T-cell (primary cell): Measurements from ENCODE around the gene MYO18B. TPM values are rescaled to one million over a fixed set of nuclear protein-coding genes. Genes with fewer than 3 reads are reported as not detected.

Source experiments
- ATAC-seq, 4 experiments: fragments of 200-7000 bp in 3 of 4; fragments of 150-1000 bp in 1 of 4; cut with Tn5 transposase; replicated peaks in 1 of 4; 1 replicate in 3 of 4; 2 replicates in 1 of 4; pipeline ENCODE4 v1.10.0; 2021; ENCODE audit warnings: moderate library complexity in 3 of 4, mild to moderate bottlenecking in 2 of 4, moderate number of reproducible peaks in 1 of 4
- CTCF ChIA-PET, 2 donors: fragments of 300-600 bp; sonication (Branson Sonifier 250); formaldehyde crosslinking; loops; one replicate each; lab custom pipeline; 2022; ENCODE audit warnings: antibody characterized with exemption in 2 of 2; lab: Charles Lee
- POLR2A ChIA-PET, 2 donors: fragments of 300-600 bp; sonication (Branson Sonifier 250); formaldehyde crosslinking; loops; one replicate each; lab custom pipeline; 2022; ENCODE audit warnings: antibody characterized with exemption in 2 of 2; lab: Charles Lee
- DNase-seq, 35 experiments: peaks; one replicate each; pipeline versions ENCODE4 v3.0.0 to v3.0.0-alpha.2; 2013 to 2023
- H3K27ac ChIP-seq: one replicate; pipeline ENCODE4 v1.5.1; 2013; ENCODE audit warnings: low read length
- H3K27me3 ChIP-seq, 2 experiments: replicated peaks in 1 of 2; 1 replicate in 1 of 2; 2 replicates in 1 of 2; pipeline versions ENCODE4 v1.6.1 to v1.7.0; 2013; ENCODE audit warnings: low read length in 1 of 2, mixed read lengths in 1 of 2; ENCODE audit not compliant: control insufficient read depth in 2 of 2, insufficient read depth in 2 of 2; ENCODE audit errors: extremely low read depth in 1 of 2
- H3K36me3 ChIP-seq, 2 donors: 1 replicate in 1 of 2; 2 replicates in 1 of 2; pipeline versions ENCODE4 v1.6.1 to v1.7.0; 2013; ENCODE audit warnings: low read length in 1 of 2; ENCODE audit not compliant: control insufficient read depth in 2 of 2, insufficient read depth in 1 of 2; ENCODE audit errors: extremely low read depth in 1 of 2
- H3K4me1 ChIP-seq, 2 experiments: 1 replicate in 1 of 2; 2 replicates in 1 of 2; pipeline versions ENCODE4 v1.6.1 to v1.7.0; 2013; ENCODE audit warnings: low read length in 2 of 2, mixed read lengths in 1 of 2; ENCODE audit not compliant: insufficient read depth in 2 of 2, control insufficient read depth in 1 of 2; ENCODE audit errors: extremely low read depth in 1 of 2
- H3K4me3 ChIP-seq, 2 donors: 1 replicate in 1 of 2; 2 replicates in 1 of 2; pipeline versions ENCODE4 v1.5.1 to v1.7.0; 2013; ENCODE audit warnings: mild to moderate bottlenecking in 2 of 2, low read length in 1 of 2, moderate library complexity in 1 of 2; ENCODE audit not compliant: control insufficient read depth in 1 of 2; ENCODE audit errors: extremely low read depth in 1 of 2
- H3K9me3 ChIP-seq: 2 replicates; pipeline ENCODE4 v1.7.0; 2013
- H3K27ac Mint-ChIP-seq, 2 donors: one replicate each; pipeline ENCODE4 v1.8.0; 2020 to 2021; ENCODE audit warnings: mild to moderate bottlenecking in 2 of 2, mixed read lengths in 2 of 2
- H3K27me3 Mint-ChIP-seq, 2 donors: one replicate each; pipeline ENCODE4 v1.8.0; 2021 to 2022; ENCODE audit warnings: mixed read lengths in 2 of 2
- H3K36me3 Mint-ChIP-seq: one replicate; pipeline ENCODE4 v1.8.0; 2021; ENCODE audit warnings: mixed read lengths
- H3K4me1 Mint-ChIP-seq, 3 donors: one replicate each; pipeline ENCODE4 v1.8.0; 2020 to 2022; ENCODE audit warnings: mixed read lengths in 3 of 3, mild to moderate bottlenecking in 1 of 3
- H3K4me3 Mint-ChIP-seq, 3 donors: one replicate each; pipeline ENCODE4 v1.8.0; 2020 to 2022; ENCODE audit warnings: mild to moderate bottlenecking in 3 of 3, mixed read lengths in 3 of 3, moderate library complexity in 3 of 3
- H3K9me3 Mint-ChIP-seq, 3 donors: one replicate each; pipeline ENCODE4 v1.8.0; 2020 to 2022; ENCODE audit warnings: mixed read lengths in 3 of 3
- WGBS: methylation state at CpG from one replicate; pipeline ENCODE4 v1.1.5; 2013; ENCODE audit warnings: missing lambda C conversion rate; ENCODE audit not compliant: insufficient coverage; 5-methylcytosine and 5-hydroxymethylcytosine counted together
- total RNA-seq, 35 experiments: library from RNA in 6 of 35; stranded (reverse) in 6 of 35; fragments of 120-200 nt in 1 of 35; gene quantifications; one replicate each; pipeline versions ENCODE4 v1.2.1 to v1.2.4 and lab custom pipeline; 2013 to 2026

Gene MYO18B
- total RNA-seq, 5 donors from 2014 or later (not counting 1 experiment from before 2014, with no cell fraction given) = 0.18 to 0.70 (median 0.26) TPM; not detected in 1

DNA sequence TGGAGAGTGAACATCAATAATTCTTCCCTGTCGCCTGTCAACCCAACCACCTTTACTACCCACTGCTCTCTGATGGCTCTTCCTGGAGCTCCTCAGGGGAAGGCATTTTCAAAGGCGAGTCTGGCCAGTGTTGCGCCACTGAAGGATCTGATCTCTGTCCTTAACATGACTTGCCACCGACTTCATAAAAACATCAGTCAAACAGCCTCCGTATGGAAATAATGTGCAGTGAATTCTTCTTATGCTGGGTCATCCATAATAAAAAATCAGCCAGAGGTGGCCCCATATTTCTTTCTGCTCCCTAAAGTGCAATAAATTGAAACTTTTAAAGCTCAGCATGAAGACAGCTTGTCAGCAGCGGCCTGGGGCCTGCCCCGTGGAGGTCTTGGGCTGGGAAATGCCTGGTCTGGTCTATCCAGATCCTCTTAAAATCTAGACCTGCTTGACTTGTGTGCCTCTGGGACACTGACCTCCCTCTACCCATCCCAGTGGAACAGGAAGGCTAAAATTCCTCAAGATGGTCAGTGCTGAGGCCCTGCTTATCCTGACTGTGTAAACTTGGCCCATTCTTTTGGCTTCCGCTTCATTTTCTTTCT, 199.5 kb downstream of the MYO18B start:
- CTCF ChIA-PET = no interaction called here
- H3K27me3 ChIP-seq = peaks cover 0 to 17% of the 10 kb centered on the region in 2 experiments
- ATAC-seq (no peak), DNase-seq (no peak)
- WGBS = 58% methylated on average over 4 of the region's 8 CpGs
- H3K4me3 ChIP-seq = no peak overlapping the region
- Mint-ChIP-seq H3K27me3 (peaks cover 15 to 30% of the 10 kb centered on the region in 2 donors), H3K4me1 (no peaks in the 10 kb centered on the region), H3K27ac (no peak overlapping the region), H3K9me3 (peaks cover 0 to 11% (median 3%) of the 10 kb centered on the region in 3 donors), H3K4me3 (no peak overlapping the region), H3K36me3 (no peaks in the 10 kb centered on the region)
- no peak overlapping the region for H3K27ac ChIP-seq
- no peaks in the 10 kb centered on the region for H3K9me3 ChIP-seq
- POLR2A ChIA-PET = no interaction called here
- H3K36me3 ChIP-seq = no peaks in the 10 kb centered on the region
- no peaks in the 10 kb centered on the region for H3K4me1 ChIP-seq

DNA sequence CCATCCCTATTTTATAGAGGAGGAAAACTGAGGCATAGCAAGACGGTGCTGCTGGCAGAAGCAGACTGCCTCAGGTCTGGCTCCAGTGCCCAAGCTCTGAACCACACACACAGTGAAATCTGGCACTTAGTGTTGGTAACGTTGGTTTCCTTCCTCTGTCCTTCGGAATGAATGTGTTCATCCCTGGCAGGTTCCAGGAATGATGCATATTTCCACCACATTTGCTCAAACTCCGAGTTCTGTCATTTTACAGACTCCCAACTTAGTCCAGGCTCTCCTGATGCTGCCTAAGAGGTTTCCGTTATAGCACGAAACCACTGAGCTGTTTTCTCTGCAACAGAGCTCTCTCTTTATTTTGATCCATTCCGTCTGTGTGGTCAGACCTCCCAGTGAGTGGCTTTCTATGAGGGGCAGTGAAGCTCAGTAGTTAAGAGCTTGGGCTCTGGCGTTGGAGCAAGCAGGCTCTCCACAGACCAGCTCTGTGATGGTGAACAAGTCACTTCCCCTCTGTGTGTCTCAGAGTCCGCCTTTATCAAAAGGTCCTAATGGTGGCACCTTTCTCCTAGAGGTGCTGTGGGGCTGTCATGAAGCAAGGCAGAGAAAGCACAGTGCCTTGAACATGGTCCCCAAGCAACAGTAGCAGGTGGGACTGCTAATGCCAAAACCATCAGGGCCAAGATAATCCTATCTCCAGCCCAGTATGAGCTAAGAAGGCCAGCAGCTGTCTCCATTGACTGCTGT, 200.3 kb downstream of the MYO18B start:
- peaks cover 15 to 30% of the 10 kb centered on the region in 2 donors for H3K27me3 Mint-ChIP-seq
- CTCF ChIA-PET = no interaction called here

DNA sequence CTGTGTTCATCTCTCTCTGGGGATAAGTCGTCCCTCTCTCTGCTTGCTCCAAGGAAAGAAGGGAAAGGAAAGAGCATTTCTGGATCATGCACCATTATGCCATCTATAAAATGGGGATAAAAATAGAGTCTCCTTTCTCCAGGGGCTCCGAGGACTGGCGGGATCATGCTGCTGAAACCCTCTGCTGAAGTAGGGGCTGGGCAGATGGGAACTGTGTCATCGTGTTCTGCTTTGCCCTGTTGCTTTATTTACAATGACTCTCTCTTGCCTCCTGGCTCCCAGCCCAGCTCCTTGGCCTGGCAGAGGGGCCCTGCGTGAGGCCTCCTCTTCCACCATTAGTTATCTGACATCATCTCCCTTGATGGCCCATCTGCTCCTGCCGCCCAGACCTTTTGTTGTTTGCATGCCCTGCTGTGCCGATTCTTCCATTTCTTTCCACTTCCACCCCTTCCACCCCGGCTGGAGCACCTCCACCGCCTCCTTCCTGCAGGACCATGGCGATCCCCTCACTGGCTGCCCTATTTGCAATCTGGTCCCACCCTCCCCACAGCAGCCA, 200.9 kb downstream of the MYO18B start:
- no peak overlapping the region for H3K4me3 Mint-ChIP-seq
- DNase-seq (no peak), ATAC-seq (no peak)
- no peaks in the 10 kb centered on the region for H3K9me3 ChIP-seq
- H3K4me1 Mint-ChIP-seq = no peaks in the 10 kb centered on the region
- H3K27me3 ChIP-seq = peaks cover 0 to 14% of the 10 kb centered on the region in 2 experiments
- H3K36me3 ChIP-seq = no peaks in the 10 kb centered on the region
- no peaks in the 10 kb centered on the region for H3K4me1 ChIP-seq
- H3K9me3 Mint-ChIP-seq = peaks cover 0 to 8% (median 3%) of the 10 kb centered on the region in 3 donors
- peaks cover 15 to 26% of the 10 kb centered on the region in 2 donors for H3K27me3 Mint-ChIP-seq
- POLR2A ChIA-PET = no interaction called here
- no peak overlapping the region for H3K27ac Mint-ChIP-seq
- no peak overlapping the region for H3K4me3 ChIP-seq
- no peaks in the 10 kb centered on the region for H3K36me3 Mint-ChIP-seq
- WGBS = 31% methylated on average over 8 of the region's 10 CpGs
- H3K27ac ChIP-seq = no peak overlapping the region
- CTCF ChIA-PET = no interaction called here

More for the DNA sequence above, 200.3 kb downstream of the MYO18B start:
- Mint-ChIP-seq H3K4me3 (no peak overlapping the region), H3K4me1 (no peaks in the 10 kb centered on the region), H3K9me3 (peaks cover 0 to 11% (median 3%) of the 10 kb centered on the region in 3 donors), H3K36me3 (no peaks in the 10 kb centered on the region), H3K27ac (no peak overlapping the region)
- H3K27me3 ChIP-seq = peaks cover 0 to 14% of the 10 kb centered on the region in 2 experiments
- ATAC-seq (no peak), DNase-seq (no peak)
- no peak overlapping the region for H3K27ac ChIP-seq
- POLR2A ChIA-PET = no interaction called here
- no peaks in the 10 kb centered on the region for H3K4me1 ChIP-seq
- WGBS = 63% methylated on average over 5 of the region's 9 CpGs
- no peaks in the 10 kb centered on the region for H3K9me3 ChIP-seq
- no peaks in the 10 kb centered on the region for H3K36me3 ChIP-seq
- H3K4me3 ChIP-seq = no peak overlapping the region

DNA sequence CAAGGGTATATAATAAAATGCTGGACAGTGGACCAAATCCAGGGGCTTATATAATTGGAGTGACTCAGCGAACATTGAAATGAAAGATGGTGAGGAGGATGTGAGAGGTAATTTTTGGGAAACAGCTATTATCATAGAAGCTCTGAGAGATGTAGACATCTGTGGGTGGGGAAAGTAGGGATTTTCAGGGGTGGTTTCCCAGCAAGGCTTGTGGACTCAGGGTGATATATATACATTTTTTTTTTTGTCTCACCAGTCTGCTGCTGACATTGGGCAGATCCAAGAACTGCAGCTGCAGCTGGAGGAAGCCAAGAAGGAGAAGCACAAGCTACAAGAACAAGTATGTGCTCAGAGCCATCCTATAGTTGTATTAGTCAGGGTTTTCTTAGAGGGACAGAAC, 208.1 kb downstream of the MYO18B start:
- ChIA-PET POLR2A (no interaction called here), CTCF (no interaction called here)
- no peak overlapping the region for H3K27ac ChIP-seq
- H3K36me3 ChIP-seq = no peaks in the 10 kb centered on the region
- ATAC-seq (no peak), DNase-seq (no peak)
- Mint-ChIP-seq H3K4me3 (no peak overlapping the region), H3K9me3 (no peaks in the 10 kb centered on the region), H3K36me3 (no peaks in the 10 kb centered on the region), H3K27ac (no peak overlapping the region), H3K4me1 (no peaks in the 10 kb centered on the region), H3K27me3 (peaks cover 2 to 16% of the 10 kb centered on the region in 2 donors)
- H3K9me3 ChIP-seq = no peaks in the 10 kb centered on the region
- no peak overlapping the region for H3K4me3 ChIP-seq
- H3K27me3 ChIP-seq = peaks cover 0 to 5% of the 10 kb centered on the region in 2 experiments
- H3K4me1 ChIP-seq = no peaks in the 10 kb centered on the region
- 60% methylated on average over 1 of the region's 1 CpG for WGBS

DNA sequence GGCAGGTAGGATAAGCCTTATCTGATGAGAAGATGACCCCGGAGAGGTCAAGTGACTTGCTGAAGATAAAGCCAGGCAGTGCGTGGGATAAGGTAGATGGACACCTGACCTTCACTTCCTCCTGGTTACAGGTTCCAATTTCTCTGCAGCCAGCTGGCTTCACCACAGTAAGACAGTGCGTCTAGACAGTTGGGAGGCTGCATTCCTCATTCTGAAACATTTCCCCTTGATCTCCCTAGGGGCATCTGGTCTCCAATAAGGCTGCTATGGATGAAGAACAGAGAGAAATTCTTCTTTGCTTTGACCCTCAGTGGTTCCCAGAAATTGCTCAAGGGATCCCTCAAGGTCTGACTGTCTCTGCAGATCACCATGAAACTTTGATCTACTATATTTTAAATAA, 211.3 kb downstream of the MYO18B start:
- H3K4me3 ChIP-seq = no peak overlapping the region
- H3K9me3 Mint-ChIP-seq = no peaks in the 10 kb centered on the region
- H3K27me3 ChIP-seq = peaks cover 0 to 10% of the 10 kb centered on the region in 2 experiments
- no peak for DNase-seq
- H3K9me3 ChIP-seq = no peaks in the 10 kb centered on the region
- POLR2A ChIA-PET = no interaction called here
- H3K27me3 Mint-ChIP-seq = peaks cover 2 to 16% of the 10 kb centered on the region in 2 donors
- H3K36me3 Mint-ChIP-seq = no peaks in the 10 kb centered on the region
- no peak for ATAC-seq
- no peak overlapping the region for H3K27ac ChIP-seq
- WGBS = 79% methylated on average over 2 of the region's 3 CpGs
- H3K4me1 ChIP-seq = no peaks in the 10 kb centered on the region
- CTCF ChIA-PET = no interaction called here
- no peaks in the 10 kb centered on the region for H3K36me3 ChIP-seq
- H3K4me1 Mint-ChIP-seq = no peaks in the 10 kb centered on the region
- H3K4me3 Mint-ChIP-seq = no peak overlapping the region
- H3K27ac Mint-ChIP-seq = no peak overlapping the region

DNA sequence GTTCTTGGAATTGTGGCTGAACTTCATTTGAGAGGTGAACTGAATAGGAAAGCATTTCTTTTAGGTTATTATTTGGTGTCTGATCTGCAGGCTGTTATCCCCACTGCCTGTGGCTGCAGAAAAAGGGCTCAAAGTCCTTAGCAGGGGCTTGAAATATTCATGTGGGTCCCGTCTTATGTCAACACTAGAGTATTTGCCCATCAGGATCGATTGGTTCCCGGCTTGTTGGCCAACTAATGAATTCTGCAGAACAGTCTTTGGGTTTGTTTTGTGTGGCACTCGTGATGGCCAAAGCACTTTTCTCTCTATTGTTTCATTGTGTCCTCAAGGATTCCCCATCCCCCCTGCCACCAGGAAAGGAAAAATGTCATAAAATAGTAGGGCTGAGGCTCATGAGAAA, 211.9 kb downstream of the MYO18B start:
- H3K4me3 Mint-ChIP-seq = no peak overlapping the region
- Histone ChIP-seq H3K36me3 (no peaks in the 10 kb centered on the region), H3K27ac (no peak overlapping the region), H3K4me3 (no peak overlapping the region), H3K27me3 (peaks cover 0 to 10% of the 10 kb centered on the region in 2 experiments), H3K4me1 (no peaks in the 10 kb centered on the region), H3K9me3 (no peaks in the 10 kb centered on the region)
- H3K9me3 Mint-ChIP-seq = no peaks in the 10 kb centered on the region
- H3K27me3 Mint-ChIP-seq = peaks cover under 1 to 12% of the 10 kb centered on the region in 2 donors
- no peak for ATAC-seq
- no peaks in the 10 kb centered on the region for H3K4me1 Mint-ChIP-seq
- no peak for DNase-seq
- 93% methylated on average over 3 of the region's 4 CpGs for WGBS
- ChIA-PET CTCF (no interaction called here), POLR2A (no interaction called here)
- no peaks in the 10 kb centered on the region for H3K36me3 Mint-ChIP-seq
- H3K27ac Mint-ChIP-seq = no peak overlapping the region
